GM12878 (cell line): ENCODE results near the gene DNAJB11. TPM values are rescaled to one million over a fixed set of nuclear protein-coding genes. Genes with fewer than 3 reads are reported as not detected.

Source experiments
- ATAC-seq: fragments of 200-7000 bp; cut with Tn5 transposase; 3 replicates; pipeline ENCODE4 v1.9.1; 2020; ENCODE audit warnings: mild to moderate bottlenecking, moderate library complexity
- BruUV-seq: library from RNA; stranded (reverse); fragments of 400-500 nt; replicated peaks from 2 replicates; lab custom pipeline; 2021; lab: Mats Ljungman, UMichigan
- CTCF ChIA-PET: fragments of 300-600 bp; sonication (Branson Sonifier 250); formaldehyde crosslinking; extraction: SDS; loops from one replicate; lab custom pipeline; 2021; ENCODE audit warnings: inconsistent platforms; lab: Yijun Ruan, JAX
- POLR2A ChIA-PET: fragments of 350-600 bp; formaldehyde crosslinking; extraction: SDS; loops from one replicate; lab custom pipeline; 2021; ENCODE audit warnings: inconsistent platforms; lab: Charles Lee
- RAD21 ChIA-PET: fragments of 300-600 bp; sonication (Branson Sonifier 250); formaldehyde crosslinking; loops from one replicate; lab custom pipeline; 2023; ENCODE audit warnings: antibody characterized with exemption; ENCODE audit not compliant: unreplicated experiment; lab: Charles Lee
- SMC1A ChIA-PET: fragments of 300-600 bp; sonication (Branson Sonifier 250); formaldehyde crosslinking; loops from one replicate; lab custom pipeline; 2023; ENCODE audit not compliant: unreplicated experiment, uncharacterized antibody; lab: Charles Lee
- DNase-seq: peaks from one replicate; pipeline ENCODE4 v3.0.0-alpha.2; 2011; ENCODE audit warnings: low read depth, low spot score
- FAIRE-seq: peaks from 3 replicates; lab custom pipeline; 2011; peaks lifted over from hg19 to GRCh38; lab: Jason Lieb, UNC
- H2AFZ ChIP-seq: 2 replicates; pipeline ENCODE4 v1.6.0; 2011; ENCODE audit warnings: low read depth, low read length, control low read depth; ENCODE audit not compliant: control insufficient read depth
- H3K27ac ChIP-seq: 2 replicates; pipeline ENCODE4 v1.5.1; 2011; ENCODE audit warnings: control low read depth; ENCODE audit not compliant: control insufficient read depth, insufficient read depth
- H3K27me3 ChIP-seq, 2 experiments: replicated peaks in 1 of 2; 2 replicates each; pipeline versions ENCODE4 v1.6.0 to v1.6.1; 2011; ENCODE audit warnings: low read length in 1 of 2; ENCODE audit not compliant: control insufficient read depth in 2 of 2, insufficient read depth in 2 of 2
- H3K36me3 ChIP-seq, 2 experiments: 2 replicates each; pipeline ENCODE4 v1.5.1; 2011; ENCODE audit warnings: low read length in 1 of 2; ENCODE audit not compliant: control insufficient read depth in 2 of 2, insufficient read depth in 2 of 2
- H3K4me1 ChIP-seq: 2 replicates; pipeline ENCODE4 v1.6.1; 2011; ENCODE audit warnings: mild to moderate bottlenecking, low read length, moderate library complexity, mixed read lengths; ENCODE audit not compliant: control insufficient read depth, insufficient read depth
- H3K4me2 ChIP-seq: 2 replicates; pipeline ENCODE4 v1.6.0; 2011; ENCODE audit warnings: control low read depth; ENCODE audit not compliant: control insufficient read depth, insufficient read depth
- H3K4me3 ChIP-seq: fragments of 200-600 bp; sonication (generic); 2 replicates; pipeline ENCODE4 v1.5.1; 2016
- H3K79me2 ChIP-seq: 2 replicates; pipeline ENCODE4 v1.6.0; 2011; ENCODE audit warnings: low read length; ENCODE audit not compliant: control insufficient read depth, insufficient read depth
- H3K9ac ChIP-seq: 2 replicates; pipeline ENCODE4 v1.8.0; 2011; ENCODE audit warnings: low read length, control low read depth, mixed read lengths; ENCODE audit not compliant: control insufficient read depth, insufficient read depth
- H3K9me3 ChIP-seq: replicated peaks from 3 replicates; pipeline ENCODE4 v1.5.1; 2011; ENCODE audit warnings: mild to moderate bottlenecking, low read length; ENCODE audit not compliant: control insufficient read depth, insufficient read depth
- H4K20me1 ChIP-seq: 2 replicates; pipeline ENCODE4 v1.6.0; 2011; ENCODE audit not compliant: control insufficient read depth, insufficient read depth
- ATF3 ChIP-seq: IDR thresholded peaks from 2 replicates; pipeline ENCODE4 v1.6.1; 2011; ENCODE audit warnings: low read depth, mild to moderate bottlenecking, low read length, moderate library complexity, borderline replicate concordance; ENCODE audit errors: extremely low read depth
- BCL11A ChIP-seq: IDR thresholded peaks from 2 replicates; pipeline ENCODE4 v1.6.1; 2011; ENCODE audit warnings: low read depth, low read length
- CHD4 ChIP-seq: fragments of 200-600 bp; sonication (generic); IDR thresholded peaks from 2 replicates; pipeline ENCODE4 v1.6.1; 2016; ENCODE audit warnings: mild to moderate bottlenecking
- EED ChIP-seq: sonication (generic); IDR thresholded peaks from 2 replicates; pipeline ENCODE4 v1.6.1; 2016; ENCODE audit warnings: antibody characterized with exemption, low read depth
- MEF2A ChIP-seq: IDR thresholded peaks from 2 replicates; pipeline ENCODE4 v1.6.1; 2011; ENCODE audit warnings: low read depth, mild to moderate bottlenecking, low read length, moderate library complexity; ENCODE audit not compliant: insufficient read depth
- NFYB ChIP-seq: IDR thresholded peaks from 2 replicates; pipeline ENCODE4 v1.6.1; 2011; ENCODE audit warnings: low read depth, mild to moderate bottlenecking, low read length, improper control_type of control experiment, moderate library complexity; ENCODE audit not compliant: insufficient read depth
- SIN3A ChIP-seq: IDR thresholded peaks from 2 replicates; pipeline ENCODE4 v1.6.1; 2012; ENCODE audit warnings: low read depth, low read length, improper control_type of control experiment
- SREBF2 ChIP-seq: IDR thresholded peaks from 2 replicates; pipeline ENCODE4 v1.6.1; 2012; ENCODE audit warnings: mild to moderate bottlenecking, low read length
- USF1 ChIP-seq: IDR thresholded peaks from 2 replicates; pipeline ENCODE4 v1.6.1; 2011; ENCODE audit warnings: borderline replicate concordance, low read depth, mild to moderate bottlenecking, moderate library complexity, mixed read lengths, low read length; ENCODE audit not compliant: insufficient read depth; ENCODE audit errors: extremely low read length
- ZBTB11 ChIP-seq: fragments of 450-650 bp; formaldehyde crosslinking; IDR thresholded peaks from 2 replicates; pipeline ENCODE4 v1.5.0; 2022; ENCODE audit warnings: mild to moderate bottlenecking, missing genetic modification characterization
- WGBS: methylation state at CpG from one replicate; pipeline ENCODE4 v1.1.6; 2016; ENCODE audit warnings: low lambda C conversion rate; ENCODE audit not compliant: insufficient replicate concordance, insufficient coverage; ENCODE audit errors: missing lambda C conversion rate; 5-methylcytosine and 5-hydroxymethylcytosine counted together
- in situ Hi-C: fragments of 300-500 bp; cut with MboI; formaldehyde crosslinking; loops from 9 replicates; pipeline ENCODE4 v1.14.3; 2018; ENCODE audit warnings: mixed read lengths
- intact Hi-C: fragments of 100-400 bp; cut with micrococcal nuclease; formaldehyde crosslinking; loops from one replicate; pipeline ENCODE4 v1.14.2; 2022; ENCODE audit not compliant: unreplicated experiment
- polyA plus RNA-seq, 11 experiments: library from polyadenylated mRNA; depleted of rRNA in 4 of 11; unstranded in 6 of 11; stranded (reverse) in 5 of 11; fragments of >200 nt; fragmentation: Nextera tagmentation in 4 of 11; fragmentation: Illumina TruSeq in 1 of 11; extraction: Ambion mirVana in 4 of 11; extraction: Trizol in 1 of 11; gene quantifications; 1 replicate in 1 of 11; 2 replicates in 10 of 11; pipeline versions ENCODE4 v1.2.1 to v1.2.3, GENCODE V29; 2011 to 2016; ENCODE audit warnings: inconsistent platforms in 2 of 11, missing spikeins in 2 of 11, low read depth in 1 of 11
- total RNA-seq, 4 experiments: library from RNA; depleted of rRNA in 3 of 4; stranded (reverse); fragments of >200 nt in 3 of 4; fragmentation: Illumina TruSeq in 1 of 4; extraction: Trizol in 1 of 4; gene quantifications; 2 replicates each; pipeline versions ENCODE4 v1.2.1 to v1.2.3, GENCODE V29; 2013 to 2021

DNAJB11 gene
- total and polyA plus RNA-seq, 10 of the 15 experiments (the other 5 are each of a cell fraction or from before 2014, with no cell fraction given): 16.2 to 135 (median 57.8) TPM

GRCh38 chr3:186523022-186523421 lies 47.5 kb upstream of the DNAJB11 start:
- in situ Hi-C loops (no loop called here), intact Hi-C loops (loop anchor here (10.0 kb wide), 1 partner anchor 502 kb away; no protein-coding TSS in a partner anchor)

More at GRCh38 chr3:186523022-186523421, 47.5 kb upstream of the DNAJB11 start:
- DNase-seq: no peak
- ChIA-PET SMC1A (interaction anchor here (1.6 to 15.9 kb wide), 2 partner anchors 10 to 14 kb away, joined by 5 to 429 read pairs; no protein-coding TSS in a partner anchor), CTCF (interaction anchor here (14.1 kb wide), 1 partner anchor 15 kb away, joined by 282 read pairs; no protein-coding TSS in a partner anchor), POLR2A (interaction anchor here (1.2 to 1.8 kb wide), 4 partner anchors 10 to 16 kb away, joined by 3 to 11 read pairs (median 6); no protein-coding TSS in a partner anchor), RAD21 (interaction anchor here (9.3 kb wide), 1 partner anchor 14 kb away, joined by 224 read pairs; no protein-coding TSS in a partner anchor)
- Histone ChIP-seq H3K27ac (no peak overlapping the region), H3K4me2 (no peak overlapping the region), H3K36me3 (no peaks in the 10 kb centered on the region; a peak in 1 of 4 replicates), H3K4me1 (peaks cover 61% of the 10 kb centered on the region), H3K9me3 (no peaks in the 10 kb centered on the region), H3K27me3 (no peaks in the 10 kb centered on the region), H2AFZ (no peak overlapping the region), H4K20me1 (no peaks in the 10 kb centered on the region), H3K9ac (no peak overlapping the region), H3K79me2 (no peaks in the 10 kb centered on the region), H3K4me3 (no peak overlapping the region)
- no peak for ATAC-seq
- TF ChIP-seq MEF2A (no peak), ATF3 (no peak), BCL11A (no peak), CHD4 (no peak), ZBTB11 (CRISPR knock-in tag) (no peak), USF1 (peak; percentile 72), SIN3A (no peak), SREBF2 (no peak), EED (no peak), NFYB (0 out of 2 replicates have a peak, but pooled peaks have one; percentile 44)
- no TSS peak for BruUV-seq
- FAIRE-seq: no peak
- 89% methylated on average over 6 of the region's 6 CpGs for WGBS
